Keratinocyte (primary cell): ENCODE measurements around the gene BBIP1.

Source experiments
- EZH2 ChIP-seq: IDR thresholded peaks from one replicate; pipeline ENCODE4 v1.6.1; 2012; ENCODE audit warnings: inconsistent platforms, mild to moderate bottlenecking, low read length, moderate library complexity
- TF ChIP-seq, protein P1 (sequence below), 3 experiments: IDR thresholded peaks in 1 of 3; conservative IDR thresholded peaks in 1 of 3; optimal IDR thresholded peaks in 1 of 3; 2 replicates in 2 of 3; 3 replicates in 1 of 3; pipeline versions ENCODE3 to v1.5.1; 2011; ENCODE audit warnings: low read length in 3 of 3, mild to moderate bottlenecking in 3 of 3, moderate library complexity in 2 of 3, control low read depth in 1 of 3, inconsistent platforms in 1 of 3; ENCODE audit not compliant: insufficient read depth in 2 of 3; ENCODE audit errors: extremely low read depth in 1 of 3

DNA sequence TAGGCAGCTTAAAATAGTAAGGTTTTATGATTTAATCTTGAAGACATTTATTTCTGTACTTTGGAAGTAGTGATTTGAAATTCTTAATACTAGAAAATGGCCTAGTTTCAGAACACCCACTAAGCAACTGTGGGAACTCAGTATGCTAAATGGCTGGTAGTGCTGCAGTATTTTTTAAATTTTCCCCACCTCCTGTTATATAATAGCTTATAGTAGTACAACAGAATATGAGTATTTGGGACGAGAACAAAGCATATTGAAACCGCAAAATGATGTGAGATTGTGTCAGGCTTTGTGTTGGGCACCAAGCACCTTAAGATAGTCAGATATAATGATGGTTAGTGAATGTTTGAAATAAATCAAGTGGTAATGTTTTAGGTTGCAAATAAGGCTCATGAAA, 8.5 kb upstream of the BBIP1 start:
- TF ChIP-seq, protein P1, sequence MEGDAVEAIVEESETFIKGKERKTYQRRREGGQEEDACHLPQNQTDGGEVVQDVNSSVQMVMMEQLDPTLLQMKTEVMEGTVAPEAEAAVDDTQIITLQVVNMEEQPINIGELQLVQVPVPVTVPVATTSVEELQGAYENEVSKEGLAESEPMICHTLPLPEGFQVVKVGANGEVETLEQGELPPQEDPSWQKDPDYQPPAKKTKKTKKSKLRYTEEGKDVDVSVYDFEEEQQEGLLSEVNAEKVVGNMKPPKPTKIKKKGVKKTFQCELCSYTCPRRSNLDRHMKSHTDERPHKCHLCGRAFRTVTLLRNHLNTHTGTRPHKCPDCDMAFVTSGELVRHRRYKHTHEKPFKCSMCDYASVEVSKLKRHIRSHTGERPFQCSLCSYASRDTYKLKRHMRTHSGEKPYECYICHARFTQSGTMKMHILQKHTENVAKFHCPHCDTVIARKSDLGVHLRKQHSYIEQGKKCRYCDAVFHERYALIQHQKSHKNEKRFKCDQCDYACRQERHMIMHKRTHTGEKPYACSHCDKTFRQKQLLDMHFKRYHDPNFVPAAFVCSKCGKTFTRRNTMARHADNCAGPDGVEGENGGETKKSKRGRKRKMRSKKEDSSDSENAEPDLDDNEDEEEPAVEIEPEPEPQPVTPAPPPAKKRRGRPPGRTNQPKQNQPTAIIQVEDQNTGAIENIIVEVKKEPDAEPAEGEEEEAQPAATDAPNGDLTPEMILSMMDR (optimal IDR thresholded peaks at IDR 0.05 in 1 of 3, IDR thresholded peaks at IDR 0.05 in 1 of 3, conservative IDR thresholded peaks at IDR 0.05 in 1 of 3; ENCODE audit: extremely low read depth in 1 of 3, insufficient read depth in 2 of 3, low read length in 3 of 3), result no peak
- TF ChIP-seq EZH2, result no peak
